Measurements from ENCODE around the gene RIT2. TPM values are rescaled to one million over a fixed set of nuclear protein-coding genes. Genes with fewer than 3 reads are reported as not detected.

The RIT2 gene
- total RNA-seq, 2 donors from 2014 or later: not detected

DNA sequence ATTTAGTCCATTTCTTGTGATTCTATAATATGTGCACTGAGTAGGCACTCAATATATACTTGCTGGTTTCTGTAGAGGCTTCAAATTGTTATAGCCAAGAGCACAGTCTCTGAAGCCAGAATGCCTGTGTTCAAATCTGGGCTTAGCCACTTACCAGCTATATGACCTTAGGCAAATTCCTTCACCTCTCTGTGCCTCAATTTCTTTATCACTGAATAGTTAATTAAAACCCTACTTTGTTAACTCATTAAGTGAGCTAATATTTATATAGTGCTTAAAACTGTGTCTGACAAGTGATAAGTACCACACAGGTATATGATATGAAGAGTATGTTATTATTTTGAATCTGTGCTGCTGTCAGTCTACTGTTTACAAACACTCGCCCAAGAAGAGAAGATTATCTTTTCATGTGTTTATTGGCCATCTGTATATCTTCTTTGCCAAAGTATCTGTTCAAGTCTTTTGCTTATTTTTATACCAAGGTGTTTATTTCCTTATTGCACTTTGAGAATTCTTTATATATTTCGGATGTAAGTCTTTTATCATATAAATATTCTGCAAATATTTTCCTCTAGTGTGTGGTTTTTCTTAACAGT lies 1.3 kb upstream of the RIT2 start:
- H3K27me3 ChIP-seq: no peaks in the 10 kb centered on the region
- H3K4me1 ChIP-seq: no peaks in the 10 kb centered on the region
- no peaks in the 10 kb centered on the region for H3K9me3 ChIP-seq
- no peak for DNase-seq
- H3K27ac ChIP-seq: no peak overlapping the region
- no peak for TF ChIP-seq CTCF (IDR thresholded peaks at IDR 0.05)
- no peak overlapping the region for H3K9ac ChIP-seq (ENCODE audit: low read depth in 2 of 2, low read length in 2 of 2)
- no peak overlapping the region for H3K4me3 ChIP-seq
- intact Hi-C loops (cut with DNase I): no loop called here
- H3K36me3 ChIP-seq: no peaks in the 10 kb centered on the region

- TF ChIP-seq CTCF (IDR thresholded peaks at IDR 0.05): no peak
- no peak for DNase-seq
- no peaks in the 10 kb centered on the region for H3K4me1 ChIP-seq
- intact Hi-C loops (cut with DNase I): no loop called here
- no peak overlapping the region for H3K9ac ChIP-seq (ENCODE audit: low read depth in 2 of 2, low read length in 2 of 2)
- H3K27ac ChIP-seq: no peak overlapping the region
- no peaks in the 10 kb centered on the region for H3K27me3 ChIP-seq
- H3K36me3 ChIP-seq: no peaks in the 10 kb centered on the region
- H3K4me3 ChIP-seq: no peak overlapping the region
- H3K9me3 ChIP-seq: no peaks in the 10 kb centered on the region
These were observed 2.1 kb downstream of the RIT2 start for GRCh38 chr18:43113220-43113895.

- H3K4me3 ChIP-seq: no peak overlapping the region
- no peaks in the 10 kb centered on the region for H3K9me3 ChIP-seq
- H3K27me3 ChIP-seq: no peaks in the 10 kb centered on the region
- DNase-seq: no peak
- no peak overlapping the region for H3K27ac ChIP-seq
- no peak for TF ChIP-seq CTCF (IDR thresholded peaks at IDR 0.05)
- H3K9ac ChIP-seq (ENCODE audit: low read depth in 2 of 2, low read length in 2 of 2): no peak overlapping the region
- intact Hi-C loops (cut with DNase I): no loop called here
- H3K4me1 ChIP-seq: no peaks in the 10 kb centered on the region
- no peaks in the 10 kb centered on the region for H3K36me3 ChIP-seq
These were observed 6.6 kb downstream of the RIT2 start for GRCh38 chr18:43108882-43109281.

DNA sequence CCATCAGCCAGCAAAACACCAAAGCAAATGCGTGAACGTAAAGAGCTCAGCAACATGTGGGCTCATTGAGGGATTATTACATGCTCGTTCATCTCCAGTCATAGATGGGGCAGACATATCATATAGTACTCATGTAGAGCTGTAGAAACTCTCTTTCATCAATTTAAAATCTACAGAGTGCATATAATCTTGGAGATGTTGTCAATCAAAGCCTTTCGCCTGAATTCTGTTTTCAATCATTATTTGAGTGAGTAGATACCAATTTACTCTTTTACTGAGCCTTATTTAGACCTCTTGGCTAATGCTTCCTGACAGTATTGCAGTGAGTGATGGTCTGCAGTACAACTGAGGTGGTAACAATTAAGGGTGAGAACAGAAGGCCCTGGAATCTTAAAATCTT lies 7.0 kb downstream of the RIT2 start:
- intact Hi-C loops (cut with DNase I): no loop called here
- DNase-seq: no peak

DNA sequence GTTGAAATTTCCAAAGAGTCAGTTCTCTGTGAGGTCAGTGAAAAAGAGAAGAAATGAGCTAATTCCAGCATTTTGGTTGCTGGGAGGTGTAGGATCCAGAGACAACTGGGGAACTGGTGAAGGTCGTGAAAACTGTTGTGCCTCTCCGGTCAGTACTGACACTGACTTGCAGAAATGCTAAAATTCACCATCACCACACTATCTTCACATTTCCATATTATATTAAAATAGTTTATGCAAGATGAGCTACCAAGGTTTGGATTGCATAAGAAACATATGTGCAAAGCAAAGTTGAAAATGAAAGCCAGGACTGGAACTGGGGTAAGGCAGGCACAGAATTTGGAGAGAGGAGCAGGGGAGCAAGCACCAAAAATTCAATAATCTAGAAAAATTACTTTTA lies 21.8 kb downstream of the RIT2 start:
- Histone ChIP-seq H3K36me3 (no peaks in the 10 kb centered on the region), H3K4me3 (no peak overlapping the region), H3K9ac (ENCODE audit: low read depth in 2 of 2, low read length in 2 of 2) (no peak overlapping the region), H3K27me3 (no peaks in the 10 kb centered on the region), H3K9me3 (no peaks in the 10 kb centered on the region), H3K27ac (no peak overlapping the region), H3K4me1 (no peaks in the 10 kb centered on the region)
- intact Hi-C loops (cut with DNase I): no loop called here
- TF ChIP-seq CTCF (IDR thresholded peaks at IDR 0.05): no peak
- DNase-seq: no peak

More for the DNA sequence above, 7.0 kb downstream of the RIT2 start:
- no peak overlapping the region for H3K9ac ChIP-seq (ENCODE audit: low read depth in 2 of 2, low read length in 2 of 2)
- no peaks in the 10 kb centered on the region for H3K9me3 ChIP-seq
- no peak for TF ChIP-seq CTCF (IDR thresholded peaks at IDR 0.05)
- H3K27me3 ChIP-seq: no peaks in the 10 kb centered on the region
- no peak overlapping the region for H3K27ac ChIP-seq
- H3K36me3 ChIP-seq: no peaks in the 10 kb centered on the region
- H3K4me3 ChIP-seq: no peak overlapping the region
- no peaks in the 10 kb centered on the region for H3K4me1 ChIP-seq

All from colonic mucosa (tissue), 4 donors.